HG02798 (cell line): ENCODE data around the gene MAGI2.
"Not testable (repeated sequence)": the region's sequence is repeated elsewhere in the genome, so short reads cannot be mapped to it uniquely, and the experiment has no call there.

Source experiments
- ATAC-seq: cut with Tn5 transposase; IDR thresholded peaks from one replicate; pipeline ENCODE4 v1.9.1; 2021; ENCODE audit warnings: mild to moderate bottlenecking; ENCODE audit not compliant: unreplicated experiment, poor library complexity

The MAGI2 gene

DNA sequence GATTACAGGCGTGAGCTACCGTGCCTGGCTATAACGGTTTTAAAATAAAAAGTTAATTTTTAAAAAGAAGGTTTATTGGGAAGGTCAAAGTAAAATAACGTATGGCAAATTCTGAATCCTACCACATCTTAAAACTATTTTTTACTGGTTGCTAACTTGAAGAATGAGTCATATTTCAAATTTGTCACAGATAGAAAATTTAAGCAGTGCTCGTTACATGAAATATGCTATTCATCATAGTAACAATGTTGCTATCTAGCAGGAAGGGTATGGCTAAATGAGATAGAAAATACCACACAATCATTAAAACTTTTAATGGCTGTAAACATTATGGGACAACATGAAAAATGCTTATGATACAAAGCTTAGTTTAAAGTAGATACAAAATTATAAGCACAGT lies 1154.4 kb downstream of the MAGI2 start:
- no peak for ATAC-seq

DNA sequence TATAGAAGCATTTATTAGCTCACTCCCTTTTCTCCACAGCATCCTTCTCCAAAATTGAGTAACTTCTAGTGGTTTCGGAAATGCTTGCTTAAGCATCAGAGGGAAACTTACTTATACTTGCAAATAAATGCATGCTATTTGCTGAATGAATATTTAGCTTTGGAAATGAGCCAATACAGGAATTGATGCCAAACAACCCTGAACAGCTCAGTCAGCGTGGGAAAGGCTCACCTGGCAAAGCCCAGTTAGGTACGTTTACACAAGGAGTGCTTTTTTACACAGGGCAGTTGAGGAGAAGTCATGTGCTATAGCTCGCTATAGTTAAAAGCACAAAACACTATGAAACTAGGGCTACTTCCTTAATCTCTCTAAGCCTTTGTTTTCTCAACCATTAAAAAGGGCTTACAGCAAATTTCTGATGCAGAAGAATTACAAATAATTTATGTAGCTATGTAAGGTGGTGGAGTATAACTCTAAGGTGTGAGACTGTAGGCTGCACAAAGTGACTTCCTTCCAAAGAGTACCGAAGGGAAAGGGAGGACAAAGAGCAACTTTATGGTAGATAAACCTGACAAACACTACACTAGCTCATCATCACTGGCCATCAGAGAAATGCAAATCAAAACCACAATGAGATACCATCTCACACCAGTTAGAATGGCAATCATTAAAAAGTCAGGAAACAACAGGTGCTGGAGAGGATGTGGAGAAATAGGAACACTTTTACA lies 1156.7 kb downstream of the MAGI2 start:
- ATAC-seq, result no peak

DNA sequence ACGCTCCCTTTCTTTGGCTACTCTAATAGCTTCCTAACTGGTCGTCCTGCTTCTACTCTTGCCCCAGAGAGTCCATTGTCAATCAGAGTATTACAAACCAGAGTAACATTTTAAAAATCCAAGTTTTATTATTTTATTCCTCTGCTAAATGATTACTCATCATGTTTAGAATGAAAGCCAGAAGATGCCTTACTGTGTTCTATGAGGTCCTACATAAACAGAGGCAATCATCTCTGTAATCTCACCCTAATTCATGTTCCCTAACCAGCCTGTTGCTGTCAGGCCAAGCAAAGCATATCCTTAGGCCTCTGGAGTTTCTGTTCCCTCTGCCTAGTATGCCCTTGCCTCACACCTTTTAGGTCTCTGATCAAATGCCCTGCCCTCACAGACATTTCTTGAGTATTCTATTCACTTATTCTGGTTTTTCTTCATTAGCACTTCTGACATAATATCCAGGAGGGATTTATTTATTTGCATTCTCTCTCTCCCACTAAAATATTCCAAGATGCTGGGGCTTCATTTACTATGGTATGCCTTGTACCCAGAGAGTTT lies 1157.3 kb downstream of the MAGI2 start:
- no peak for ATAC-seq

DNA sequence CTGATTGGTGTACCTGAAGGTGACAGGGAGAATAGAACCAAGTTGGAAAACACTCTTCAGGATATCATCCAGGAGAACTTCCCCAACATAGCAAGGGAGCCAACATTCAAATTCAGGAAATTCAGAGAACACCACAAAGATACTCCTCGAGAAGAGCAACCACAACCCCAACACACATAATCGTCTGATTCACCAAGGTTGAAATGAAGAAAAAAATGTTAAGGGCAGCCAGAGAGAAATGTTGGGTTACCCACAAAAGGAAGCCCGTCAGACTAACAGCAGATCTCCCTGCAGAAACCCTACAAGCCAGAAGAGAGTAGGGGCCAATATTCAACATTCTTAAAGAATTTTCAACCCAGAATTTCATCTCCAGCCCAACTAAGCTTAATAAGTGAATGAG lies 1164.0 kb downstream of the MAGI2 start:
- not testable (repeated sequence) for ATAC-seq

DNA sequence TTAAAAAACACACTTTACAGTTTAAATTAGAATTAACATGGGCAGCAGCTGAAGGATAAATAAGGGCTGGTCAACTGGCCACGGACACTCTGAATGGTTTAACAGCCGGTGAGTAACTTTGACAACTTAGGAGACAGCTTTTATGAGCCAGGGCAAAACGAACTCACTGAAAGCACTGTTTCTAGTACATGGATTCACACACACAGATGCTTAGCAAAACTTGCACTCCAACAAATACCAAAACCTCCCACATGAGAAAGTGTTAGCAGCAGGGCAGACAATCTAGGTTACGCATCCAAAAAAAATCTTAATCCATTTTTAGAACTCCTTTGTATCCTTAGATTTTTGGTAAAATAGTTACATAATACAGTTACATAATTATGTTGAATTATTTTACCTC lies 1168.5 kb downstream of the MAGI2 start:
- no peak for ATAC-seq

DNA sequence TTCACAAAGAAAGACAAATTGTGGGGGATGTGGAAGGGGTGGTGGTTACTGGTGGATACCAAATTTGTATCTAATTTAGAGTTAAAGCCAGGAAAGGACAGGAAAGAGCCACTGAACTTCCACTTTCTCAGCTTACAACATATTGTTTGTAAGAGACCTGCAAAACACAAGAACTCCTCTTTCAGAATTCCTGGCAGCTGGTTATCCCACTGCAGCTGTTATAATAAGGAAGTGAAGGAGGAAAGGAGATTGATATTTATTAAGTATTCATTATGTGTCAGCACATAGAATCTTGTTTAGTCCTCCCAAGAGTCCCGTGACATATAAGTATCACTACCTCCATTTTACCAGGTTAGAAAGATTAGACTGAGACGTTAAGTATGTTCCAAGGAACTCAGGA lies 1173.2 kb downstream of the MAGI2 start:
- ATAC-seq, result no peak

DNA sequence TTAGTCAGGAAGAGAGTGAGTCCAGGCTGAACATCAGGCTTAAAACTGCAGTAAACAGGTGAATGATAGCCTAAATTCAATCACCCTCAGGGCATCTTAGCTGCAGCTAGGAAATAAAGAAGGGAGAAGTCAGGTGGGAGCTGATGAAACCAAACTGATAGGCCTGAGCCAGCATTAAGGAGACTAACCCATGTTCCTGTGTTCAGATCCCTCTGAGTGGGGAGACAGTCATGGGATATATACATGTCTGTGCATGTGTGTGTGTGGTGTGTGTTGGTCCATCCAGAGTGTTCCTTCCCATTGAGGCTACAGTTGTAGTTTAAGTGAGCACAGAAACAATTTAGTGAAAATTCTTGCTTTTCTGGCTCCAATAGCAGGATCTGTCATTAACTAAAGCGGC lies 1174.0 kb downstream of the MAGI2 start:
- no peak for ATAC-seq

DNA sequence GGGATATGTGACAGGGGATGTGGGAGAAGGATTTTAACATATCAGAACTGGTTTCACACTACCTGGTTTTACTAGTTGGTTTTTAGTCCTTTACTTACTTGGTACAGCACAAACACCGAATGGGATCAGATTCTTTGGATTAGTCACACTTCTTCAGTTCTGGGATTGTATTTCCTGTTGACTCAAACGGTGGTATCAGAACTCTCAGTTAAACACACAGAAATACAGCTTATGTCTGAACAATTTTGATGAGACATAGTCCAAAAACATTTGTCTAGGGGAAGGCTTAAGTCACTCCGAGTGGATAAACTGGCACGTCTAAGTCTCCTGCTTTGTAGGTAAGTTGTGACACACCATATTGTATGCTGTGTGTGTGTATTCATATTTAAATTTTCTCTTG lies 1174.4 kb downstream of the MAGI2 start:
- no peak for ATAC-seq

DNA sequence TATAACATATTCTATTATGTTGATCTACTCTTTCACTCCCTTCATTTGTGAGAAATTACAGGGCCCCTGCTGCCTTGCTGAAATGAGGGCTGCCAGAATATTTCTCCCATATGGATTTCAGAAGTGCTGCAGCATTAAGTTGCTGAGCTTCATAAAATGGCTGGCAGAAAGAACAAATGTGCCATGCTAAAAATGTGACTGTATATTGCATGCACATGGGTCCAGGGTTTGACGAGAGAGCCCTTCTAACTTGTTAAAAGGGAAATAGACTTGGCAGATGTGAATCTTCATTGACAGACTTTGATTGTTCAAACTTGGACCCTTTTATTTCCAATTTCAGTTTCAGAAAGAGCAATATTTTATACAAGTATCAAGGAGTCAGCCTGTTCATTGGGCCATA lies 1186.3 kb downstream of the MAGI2 start:
- ATAC-seq, result no peak

DNA sequence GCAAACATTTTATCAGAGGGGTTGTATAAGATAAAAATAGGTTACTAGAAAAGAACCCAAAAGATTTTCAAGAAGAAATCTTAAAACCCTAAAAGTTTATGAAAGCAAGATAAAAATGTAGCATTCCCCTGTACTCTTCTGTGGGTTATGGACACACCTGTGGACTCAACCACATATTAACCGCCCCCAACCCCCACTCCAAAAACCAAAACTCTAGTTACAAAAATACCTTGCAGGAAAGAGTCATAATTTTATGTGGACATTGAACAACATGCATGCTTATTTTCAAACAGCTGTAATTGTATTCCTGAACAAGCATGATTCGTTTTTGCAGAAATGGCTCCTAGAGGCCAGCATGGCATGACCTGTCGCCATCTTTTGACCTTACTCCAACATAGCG lies 1188.0 kb downstream of the MAGI2 start:
- no peak for ATAC-seq

DNA sequence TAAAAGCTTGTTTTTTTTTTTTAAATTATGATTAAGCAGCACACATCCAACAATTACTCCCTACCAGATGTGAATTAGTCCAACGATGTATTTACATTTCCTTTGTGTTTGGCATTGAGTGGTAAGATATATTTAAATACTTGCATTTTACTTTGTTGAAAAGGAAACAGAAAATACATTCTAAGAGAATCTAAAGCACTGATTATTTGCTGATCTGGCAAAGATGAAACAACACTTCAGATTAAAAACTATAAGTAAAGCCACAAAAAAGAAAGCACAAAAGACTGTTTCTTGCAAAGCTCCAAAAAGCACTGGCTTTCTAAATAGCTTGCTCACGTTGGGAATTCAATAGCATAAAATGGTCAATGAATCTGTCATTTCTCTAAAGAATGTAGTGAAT lies 1188.4 kb downstream of the MAGI2 start:
- ATAC-seq, result no peak

DNA sequence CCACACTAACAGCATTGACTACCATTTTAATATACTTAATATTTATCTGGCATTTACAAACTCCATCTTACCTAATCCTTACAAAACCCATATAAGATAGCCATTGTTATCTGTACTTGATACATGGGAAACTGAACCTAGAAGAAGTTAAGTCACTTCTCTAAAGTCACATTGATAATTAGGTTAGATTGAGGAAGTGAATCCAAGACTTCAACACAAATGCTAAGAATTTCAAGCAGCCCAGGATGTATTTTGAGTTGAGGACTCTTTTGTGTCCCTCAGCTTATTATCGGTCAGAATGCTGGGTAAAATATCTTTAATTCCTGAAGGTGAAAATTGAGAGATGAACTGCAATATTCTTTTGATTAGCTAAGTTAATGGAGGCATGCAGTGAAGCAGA lies 1189.4 kb downstream of the MAGI2 start:
- no peak for ATAC-seq

DNA sequence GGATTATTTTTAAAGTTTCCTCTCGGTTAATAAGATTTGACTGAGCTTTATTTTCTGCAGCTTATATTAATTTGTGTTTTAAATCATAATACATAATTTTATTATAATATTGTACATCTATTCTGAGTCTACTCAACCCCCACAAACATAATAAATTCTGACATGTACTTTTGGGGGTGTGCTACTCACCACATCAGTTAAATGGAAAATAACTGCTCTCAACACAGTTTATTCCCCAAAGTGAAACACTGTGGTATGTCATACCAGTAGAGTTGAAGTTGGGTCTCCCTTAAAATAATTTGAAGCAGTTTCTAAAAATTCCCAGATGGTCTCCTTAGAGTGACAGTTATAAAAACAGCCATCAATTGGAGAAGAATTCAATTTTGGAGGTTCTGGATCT lies 1191.7 kb downstream of the MAGI2 start:
- no peak for ATAC-seq

DNA sequence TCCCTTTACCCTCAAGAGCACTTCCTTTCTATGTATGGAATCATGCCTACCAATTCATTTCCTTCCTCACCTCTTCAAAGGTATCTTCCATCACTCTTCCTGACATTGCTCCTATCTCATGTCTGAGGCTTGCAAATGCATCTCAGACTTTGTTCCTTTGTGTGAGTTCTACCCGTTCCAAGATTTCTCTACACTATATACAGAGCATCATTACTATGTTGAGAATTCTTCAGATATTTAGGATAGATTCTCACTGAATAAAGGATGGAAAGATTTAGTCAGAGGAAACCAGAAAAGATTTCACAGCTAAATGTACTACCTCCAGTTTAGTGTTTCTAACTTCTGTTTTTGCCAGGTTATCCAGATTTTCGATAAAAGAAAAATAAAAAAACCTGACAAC lies 1192.2 kb downstream of the MAGI2 start:
- no peak for ATAC-seq

DNA sequence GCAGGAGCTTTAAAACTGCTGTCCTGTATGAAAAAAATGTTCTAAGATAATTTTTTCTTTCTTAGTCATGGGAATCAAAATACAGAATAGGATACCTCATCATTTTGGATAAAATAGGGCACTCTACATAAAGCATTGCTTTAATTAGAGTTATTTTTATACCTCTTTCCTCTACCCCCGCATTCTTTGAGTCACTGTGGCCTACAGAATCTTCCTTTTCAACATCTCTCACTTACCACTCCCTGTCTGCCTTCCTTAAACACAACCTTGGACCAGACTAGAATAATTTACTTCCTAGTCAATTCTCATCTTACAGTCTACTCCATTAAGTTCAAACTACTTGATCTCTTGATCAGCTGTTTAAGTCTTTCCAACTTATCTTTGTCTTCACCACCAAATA lies 1192.6 kb downstream of the MAGI2 start:
- ATAC-seq, result no peak

DNA sequence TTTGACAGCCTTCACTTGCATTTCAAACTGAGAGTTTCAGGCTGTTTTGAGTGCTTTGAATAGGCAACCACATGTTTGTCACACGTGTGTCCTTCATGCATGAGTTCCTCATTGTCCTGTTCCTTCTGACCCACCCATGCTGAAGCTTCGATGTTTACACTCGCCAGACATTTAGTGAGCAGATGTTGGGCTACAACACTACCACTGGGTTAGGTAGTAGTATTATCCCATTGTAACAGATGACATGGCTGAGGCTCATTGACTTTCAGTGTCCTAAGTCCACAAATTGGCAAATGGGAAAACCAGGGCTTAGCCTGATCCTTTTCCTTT lies 1198.8 kb downstream of the MAGI2 start:
- no peak for ATAC-seq

DNA sequence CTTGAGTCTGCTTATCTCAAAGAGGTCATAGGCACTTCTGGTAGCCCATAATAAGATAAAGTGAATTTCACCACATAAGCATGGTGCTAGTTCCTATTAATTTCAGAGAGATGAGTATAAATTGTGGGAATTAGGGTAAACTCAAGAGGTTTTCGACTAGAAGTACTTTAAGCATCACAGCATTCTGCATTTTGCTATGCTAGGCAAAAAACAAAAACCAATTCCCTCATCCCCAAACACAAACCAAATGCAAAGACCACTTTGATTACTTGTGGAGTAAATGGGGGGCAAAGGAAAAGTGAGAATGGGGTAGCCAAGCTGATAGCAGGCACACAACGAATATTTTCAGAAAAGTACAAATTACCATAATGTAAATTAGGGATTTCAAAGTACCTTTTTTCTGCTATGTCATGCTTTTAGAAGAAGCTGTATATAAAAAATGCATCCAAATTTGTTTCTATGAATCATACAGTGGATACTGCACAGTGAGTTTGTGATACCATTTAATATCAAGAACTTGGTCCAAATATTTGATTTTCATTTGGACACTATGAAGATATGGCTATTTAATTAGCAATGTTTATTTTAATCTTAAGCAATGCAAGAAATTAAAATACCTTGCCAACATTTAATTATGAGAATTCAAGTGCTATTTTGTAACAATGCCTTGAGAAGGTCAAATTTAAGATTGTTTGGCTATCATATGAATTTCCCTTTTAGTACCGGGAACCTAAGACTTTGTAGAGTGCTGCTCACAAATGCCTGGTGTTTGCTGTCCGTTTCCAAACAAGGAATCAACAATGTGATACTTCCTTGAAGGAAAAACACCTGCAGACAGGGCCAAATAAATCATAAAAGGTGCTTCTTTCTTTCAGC lies 1199.4 kb downstream of the MAGI2 start:
- ATAC-seq, result no peak

DNA sequence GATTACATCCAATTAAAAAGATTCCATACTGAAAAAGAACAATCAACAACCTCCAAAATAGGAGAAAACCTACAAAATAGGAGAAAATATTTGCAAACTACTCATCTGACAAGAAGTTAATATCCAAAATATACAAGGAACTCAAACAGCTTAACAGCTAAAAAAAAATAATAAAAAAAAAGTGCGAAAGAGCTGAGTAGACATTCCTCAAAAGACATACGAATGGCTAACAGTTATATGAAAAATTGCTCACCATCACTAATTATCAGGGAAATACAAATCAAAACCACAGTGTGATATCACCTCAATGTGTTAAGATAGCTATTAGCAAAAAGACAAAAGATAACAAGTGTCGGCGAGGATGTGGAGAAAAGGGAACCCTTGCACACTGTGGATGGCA lies 1204.6 kb downstream of the MAGI2 start:
- ATAC-seq, result no peak

DNA sequence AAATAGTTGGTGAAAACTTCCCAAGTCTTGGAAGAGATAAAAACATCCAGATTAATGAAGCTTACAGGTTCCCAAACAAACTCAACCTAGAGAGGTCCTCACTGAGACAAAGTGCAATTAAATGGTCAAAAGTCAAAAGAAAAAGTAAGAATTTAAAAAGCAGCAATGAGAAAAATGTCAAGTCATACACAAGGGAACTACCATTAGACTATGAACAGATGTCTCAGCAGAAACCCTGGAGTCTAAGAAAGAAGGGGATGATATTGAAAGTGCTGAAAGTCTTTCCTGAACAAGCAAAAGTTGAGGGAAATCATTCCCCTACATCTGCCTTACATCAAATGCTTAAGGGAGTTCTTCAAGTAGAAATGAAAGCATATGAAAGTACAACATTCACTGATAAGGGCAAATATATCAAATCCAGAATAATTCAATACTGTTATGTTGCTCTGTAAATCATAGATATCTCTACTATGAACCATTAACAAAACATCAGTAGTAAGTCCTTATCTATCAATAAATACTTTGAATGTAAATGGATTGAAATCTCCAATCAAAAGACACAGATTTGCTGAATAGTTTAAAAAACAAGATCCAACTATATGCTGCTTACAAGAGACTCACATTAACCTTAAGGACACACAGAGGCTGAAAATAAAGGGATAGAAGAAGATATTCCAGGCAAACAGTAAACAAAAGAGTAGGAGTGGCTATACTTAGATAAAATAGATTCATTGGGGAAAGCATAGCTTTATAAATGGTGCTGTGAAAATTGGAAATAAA lies 1205.4 kb downstream of the MAGI2 start:
- ATAC-seq, result no peak

DNA sequence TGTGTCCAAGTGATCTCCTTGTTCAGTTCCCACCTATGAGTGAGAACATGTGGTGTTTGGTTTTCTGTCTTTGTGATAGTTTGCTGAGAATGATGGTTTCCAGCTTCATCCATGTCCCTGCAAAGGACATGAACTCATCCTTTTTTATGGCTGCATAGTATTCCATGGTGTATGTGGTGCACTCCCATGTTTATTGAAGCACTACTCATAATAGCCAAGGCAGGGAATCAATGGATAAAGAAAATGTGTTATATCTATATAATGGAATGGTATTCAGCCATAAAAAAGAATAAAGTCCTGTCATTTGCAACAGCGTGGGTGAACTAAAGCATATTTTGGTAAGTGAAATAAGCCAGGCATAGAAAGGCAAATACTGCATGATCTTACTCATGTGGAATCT lies 1213.3 kb downstream of the MAGI2 start:
- not testable (repeated sequence) for ATAC-seq

DNA sequence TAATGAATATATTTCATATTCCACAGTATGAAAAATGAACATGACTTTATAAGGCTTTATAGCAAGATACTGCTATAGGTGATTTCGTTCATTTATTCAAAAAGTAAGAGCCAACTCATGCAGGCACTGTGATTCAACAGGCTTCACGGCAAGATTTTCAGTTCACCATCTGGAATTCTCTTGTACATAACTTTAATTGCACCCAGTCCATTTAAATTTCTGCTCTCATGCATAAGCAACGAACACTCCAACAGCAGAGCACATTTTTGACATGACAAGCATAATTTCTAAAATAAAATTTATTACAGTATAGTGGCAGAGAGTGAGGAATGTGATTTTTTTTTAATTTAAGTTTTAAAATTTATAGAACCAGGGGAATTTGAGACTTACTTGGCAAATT lies 1218.8 kb downstream of the MAGI2 start:
- no peak for ATAC-seq
